ENCODE results near the gene DNAAF1.
"Not testable (repeated sequence)": the region's sequence is repeated elsewhere in the genome, so short reads cannot be mapped to it uniquely, and the experiment has no call there.

Gene DNAAF1

GRCh38 chr16:84109598-84110335 lies 35.3 kb upstream of the DNAAF1 start:
- TF ChIP-seq CTCF (IDR thresholded peaks at IDR 0.05; ENCODE audit: poor library complexity, severe bottlenecking) = no peak
- Histone ChIP-seq H3K4me3 (ENCODE audit: severe bottlenecking) (no peak overlapping the region), H3K27me3 (ENCODE audit: insufficient read depth, poor library complexity, severe bottlenecking) (no peaks in the 10 kb centered on the region), H3K4me1 (ENCODE audit: insufficient read depth, poor library complexity, severe bottlenecking) (no peaks in the 10 kb centered on the region), H3K36me3 (ENCODE audit: low read depth) (peaks cover 11% of the 10 kb centered on the region), H3K9me3 (ENCODE audit: severe bottlenecking) (no peaks in the 10 kb centered on the region), H3K27ac (ENCODE audit: poor library complexity, severe bottlenecking) (no peak overlapping the region)
- DNase-seq (ENCODE audit: low spot score) (no peak), ATAC-seq (ENCODE audit: low read depth) (no peak)

GRCh38 chr16:84110527-84110926 lies 34.6 kb upstream of the DNAAF1 start:
- Histone ChIP-seq H3K9me3 (ENCODE audit: severe bottlenecking) (no peaks in the 10 kb centered on the region), H3K27ac (ENCODE audit: poor library complexity, severe bottlenecking) (no peak overlapping the region), H3K27me3 (ENCODE audit: insufficient read depth, poor library complexity, severe bottlenecking) (no peaks in the 10 kb centered on the region), H3K4me1 (ENCODE audit: insufficient read depth, poor library complexity, severe bottlenecking) (peaks cover 4% of the 10 kb centered on the region), H3K36me3 (ENCODE audit: low read depth) (peaks cover 16% of the 10 kb centered on the region), H3K4me3 (ENCODE audit: severe bottlenecking) (no peak overlapping the region)
- DNase-seq (ENCODE audit: low spot score) (no peak), ATAC-seq (ENCODE audit: low read depth) (no peak)
- TF ChIP-seq CTCF (IDR thresholded peaks at IDR 0.05; ENCODE audit: poor library complexity, severe bottlenecking) = no peak

GRCh38 chr16:84111525-84111924 lies 33.6 kb upstream of the DNAAF1 start:
- DNase-seq (ENCODE audit: low spot score) = no peak
- ATAC-seq (ENCODE audit: low read depth) = no peak

GRCh38 chr16:84111949-84112348 lies 33.2 kb upstream of the DNAAF1 start:
- H3K27ac ChIP-seq (ENCODE audit: poor library complexity, severe bottlenecking); H3K27me3 ChIP-seq (ENCODE audit: insufficient read depth, poor library complexity, severe bottlenecking); ATAC-seq (ENCODE audit: low read depth); H3K9me3 ChIP-seq (ENCODE audit: severe bottlenecking); H3K4me1 ChIP-seq (ENCODE audit: insufficient read depth, poor library complexity, severe bottlenecking); DNase-seq (ENCODE audit: low spot score); H3K4me3 ChIP-seq (ENCODE audit: severe bottlenecking): not testable (repeated sequence)
- peaks cover 16% of the 10 kb centered on the region for H3K36me3 ChIP-seq (ENCODE audit: low read depth)

More at GRCh38 chr16:84111525-84111924, 33.6 kb upstream of the DNAAF1 start:
- H3K27ac ChIP-seq (ENCODE audit: poor library complexity, severe bottlenecking) = no peak overlapping the region
- no peaks in the 10 kb centered on the region for H3K9me3 ChIP-seq (ENCODE audit: severe bottlenecking)
- H3K27me3 ChIP-seq (ENCODE audit: insufficient read depth, poor library complexity, severe bottlenecking) = no peaks in the 10 kb centered on the region
- H3K36me3 ChIP-seq (ENCODE audit: low read depth) = peaks cover 16% of the 10 kb centered on the region
- no peak for TF ChIP-seq CTCF (IDR thresholded peaks at IDR 0.05; ENCODE audit: poor library complexity, severe bottlenecking)
- H3K4me1 ChIP-seq (ENCODE audit: insufficient read depth, poor library complexity, severe bottlenecking) = peaks cover 5% of the 10 kb centered on the region
- H3K4me3 ChIP-seq (ENCODE audit: severe bottlenecking) = no peak overlapping the region

- H3K4me1 ChIP-seq (ENCODE audit: insufficient read depth, poor library complexity, severe bottlenecking) = peaks cover 5% of the 10 kb centered on the region
- H3K4me3 ChIP-seq (ENCODE audit: severe bottlenecking) = peak overlapping the region; percentile 60
- H3K27ac ChIP-seq (ENCODE audit: poor library complexity, severe bottlenecking) = peak overlapping the region; percentile 58
- 0 out of 2 replicates have a peak, but pooled peaks cover 5% of the 10 kb centered on the region for H3K36me3 ChIP-seq (ENCODE audit: low read depth)
- ATAC-seq (ENCODE audit: low read depth) (peak; percentile 48), DNase-seq (ENCODE audit: low spot score) (no peak)
- no peaks in the 10 kb centered on the region for H3K27me3 ChIP-seq (ENCODE audit: insufficient read depth, poor library complexity, severe bottlenecking)
- no peaks in the 10 kb centered on the region for H3K9me3 ChIP-seq (ENCODE audit: severe bottlenecking)
- peak; percentile 48 for TF ChIP-seq CTCF (IDR thresholded peaks at IDR 0.05; ENCODE audit: poor library complexity, severe bottlenecking)
Measured at GRCh38 chr16:84115919-84116719, 29.0 kb upstream of the DNAAF1 start.

Data from RWPE2 (cell line).